ENCODE results near the gene LAT.
"Not testable (repeated sequence)": the region's sequence is repeated elsewhere in the genome, so short reads cannot be mapped to it uniquely, and the experiment has no call there.

Gene LAT

GRCh38 chr16:28984619-28985135, at the start of gene LAT:
LAT (plus strand) TSS chr16:28985052; CDS start chr16:28985418, 366 bp downstream.
- TF ChIP-seq POLR2A (IDR thresholded peaks at IDR 0.05; ENCODE audit: low read length) (peak; percentile 51), GATA1 (IDR thresholded peaks at IDR 0.05; ENCODE audit: low read depth, low read length) (no peak)

GRCh38 chr16:28935346-28935745, 49.5 kb upstream of the LAT start:
- TF ChIP-seq GATA1 (IDR thresholded peaks at IDR 0.05; ENCODE audit: low read depth, low read length) (no peak), POLR2A (IDR thresholded peaks at IDR 0.05; ENCODE audit: low read length) (no peak)
- DNase-seq: no peak

More at GRCh38 chr16:28984619-28985135, at the start of gene LAT:
- DNase-seq: no peak

- peak; percentile 87 to 92 for DNase-seq
- no peak for TF ChIP-seq POLR2A (IDR thresholded peaks at IDR 0.05; ENCODE audit: low read length)
- TF ChIP-seq GATA1 (IDR thresholded peaks at IDR 0.05; ENCODE audit: low read depth, low read length): no peak
Measured at GRCh38 chr16:28935924-28936783, 48.7 kb upstream of the LAT start.

- TF ChIP-seq GATA1 (IDR thresholded peaks at IDR 0.05; ENCODE audit: low read depth, low read length): no peak
- no peak for TF ChIP-seq POLR2A (IDR thresholded peaks at IDR 0.05; ENCODE audit: low read length)
- DNase-seq: no peak
Measured at GRCh38 chr16:28936784-28937155, 48.1 kb upstream of the LAT start.

GRCh38 chr16:28937222-28937876, 47.5 kb upstream of the LAT start:
- TF ChIP-seq POLR2A (IDR thresholded peaks at IDR 0.05; ENCODE audit: low read length) (no peak), GATA1 (IDR thresholded peaks at IDR 0.05; ENCODE audit: low read depth, low read length) (no peak)
- no peak for DNase-seq

GRCh38 chr16:28938721-28939120, 46.1 kb upstream of the LAT start:
- TF ChIP-seq GATA1 (IDR thresholded peaks at IDR 0.05; ENCODE audit: low read depth, low read length) (no peak), POLR2A (IDR thresholded peaks at IDR 0.05; ENCODE audit: low read length) (no peak)
- no peak for DNase-seq

- DNase-seq: not testable (repeated sequence)
Measured at GRCh38 chr16:28939825-28940224, 45.0 kb upstream of the LAT start.

GRCh38 chr16:28943281-28943680, 41.6 kb upstream of the LAT start:
- TF ChIP-seq GATA1 (IDR thresholded peaks at IDR 0.05; ENCODE audit: low read depth, low read length): no peak
- no peak for DNase-seq

GRCh38 chr16:28946681-28947080, 38.2 kb upstream of the LAT start:
- DNase-seq: no peak
- TF ChIP-seq POLR2A (IDR thresholded peaks at IDR 0.05; ENCODE audit: low read length) (no peak), GATA1 (IDR thresholded peaks at IDR 0.05; ENCODE audit: low read depth, low read length) (no peak)

- no peak for TF ChIP-seq GATA1 (IDR thresholded peaks at IDR 0.05; ENCODE audit: low read depth, low read length)
- TF ChIP-seq POLR2A (IDR thresholded peaks at IDR 0.05; ENCODE audit: low read length): peak; percentile 71
- DNase-seq: peak; percentile 100
Measured at GRCh38 chr16:28950648-28951409, 34.0 kb upstream of the LAT start, which contains the start of gene NFATC2IP. NFATC2IP (plus strand) TSS chr16:28950937; CDS start chr16:28951012, 75 bp downstream.

GRCh38 chr16:28951410-28951943, 33.4 kb upstream of the LAT start:
- DNase-seq: peak in 1 of 2 experiments; percentile 71
- TF ChIP-seq GATA1 (IDR thresholded peaks at IDR 0.05; ENCODE audit: low read depth, low read length) (no peak), POLR2A (IDR thresholded peaks at IDR 0.05; ENCODE audit: low read length) (no peak)

- no peak for TF ChIP-seq POLR2A (IDR thresholded peaks at IDR 0.05; ENCODE audit: low read length)
- no peak for TF ChIP-seq GATA1 (IDR thresholded peaks at IDR 0.05; ENCODE audit: low read depth, low read length)
- no peak for DNase-seq
Measured at GRCh38 chr16:28958216-28958615, 26.6 kb upstream of the LAT start.

GRCh38 chr16:28958836-28959235, 26.0 kb upstream of the LAT start:
- no peak for TF ChIP-seq POLR2A (IDR thresholded peaks at IDR 0.05; ENCODE audit: low read length)
- TF ChIP-seq GATA1 (IDR thresholded peaks at IDR 0.05; ENCODE audit: low read depth, low read length): no peak
- DNase-seq: no peak

- DNase-seq: no peak
- no peak for TF ChIP-seq POLR2A (IDR thresholded peaks at IDR 0.05; ENCODE audit: low read length)
- TF ChIP-seq GATA1 (IDR thresholded peaks at IDR 0.05; ENCODE audit: low read depth, low read length): no peak
Measured at GRCh38 chr16:28964072-28964471, 20.8 kb upstream of the LAT start.
